ENCODE results near the gene RDH11.

Gene RDH11

GRCh38 chr14:67650151-67650550, 45.4 kb downstream of the RDH11 start:
- no peak for DNase-seq (ENCODE audit: low read depth, low spot score)

DNA sequence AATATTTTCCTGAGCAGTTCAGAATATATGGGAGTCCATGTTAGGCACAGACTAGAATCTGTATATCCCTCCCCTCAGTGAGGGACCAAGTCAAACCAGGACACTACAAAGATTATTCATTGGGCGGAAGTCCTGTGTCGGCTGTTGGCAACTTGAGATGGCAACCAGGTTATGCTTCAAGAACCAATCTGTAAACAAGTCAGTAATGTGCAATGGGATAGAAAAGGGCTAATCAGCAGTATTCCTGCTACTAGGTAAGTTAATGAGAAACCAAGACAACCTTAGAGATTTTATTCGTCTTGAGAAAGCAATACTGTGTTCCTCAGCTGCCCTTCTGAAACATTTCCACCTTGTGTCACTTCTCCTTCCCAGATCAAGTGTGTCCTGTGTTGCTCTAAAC, 49.4 kb downstream of the RDH11 start:
- no peak for DNase-seq (ENCODE audit: low read depth, low spot score)

GRCh38 chr14:67645414-67645813, 50.1 kb downstream of the RDH11 start:
- no peak for DNase-seq (ENCODE audit: low read depth, low spot score)

DNA sequence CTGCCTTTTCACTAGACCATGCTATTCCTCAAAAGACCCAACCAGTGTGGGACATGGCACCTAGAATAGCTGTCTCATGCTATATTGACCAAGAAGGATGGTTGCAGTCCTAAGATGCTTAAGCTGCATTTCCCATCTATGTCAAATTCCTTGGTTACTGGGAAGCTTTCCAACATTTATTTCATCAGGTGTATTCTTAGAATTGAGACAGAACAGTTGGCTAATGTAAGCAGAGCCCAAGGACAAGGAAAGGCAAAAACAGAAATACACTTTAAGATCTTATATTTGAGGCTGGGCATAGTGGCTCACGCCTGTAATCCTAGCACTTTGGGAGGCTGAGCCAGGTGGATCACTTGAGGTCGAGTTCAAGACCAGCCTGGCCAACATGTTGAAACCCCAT, 51.1 kb downstream of the RDH11 start:
- DNase-seq (ENCODE audit: low read depth, low spot score) = no peak

GRCh38 chr14:67643713-67644112, 51.9 kb downstream of the RDH11 start:
- DNase-seq (ENCODE audit: low read depth, low spot score) = no peak

DNA sequence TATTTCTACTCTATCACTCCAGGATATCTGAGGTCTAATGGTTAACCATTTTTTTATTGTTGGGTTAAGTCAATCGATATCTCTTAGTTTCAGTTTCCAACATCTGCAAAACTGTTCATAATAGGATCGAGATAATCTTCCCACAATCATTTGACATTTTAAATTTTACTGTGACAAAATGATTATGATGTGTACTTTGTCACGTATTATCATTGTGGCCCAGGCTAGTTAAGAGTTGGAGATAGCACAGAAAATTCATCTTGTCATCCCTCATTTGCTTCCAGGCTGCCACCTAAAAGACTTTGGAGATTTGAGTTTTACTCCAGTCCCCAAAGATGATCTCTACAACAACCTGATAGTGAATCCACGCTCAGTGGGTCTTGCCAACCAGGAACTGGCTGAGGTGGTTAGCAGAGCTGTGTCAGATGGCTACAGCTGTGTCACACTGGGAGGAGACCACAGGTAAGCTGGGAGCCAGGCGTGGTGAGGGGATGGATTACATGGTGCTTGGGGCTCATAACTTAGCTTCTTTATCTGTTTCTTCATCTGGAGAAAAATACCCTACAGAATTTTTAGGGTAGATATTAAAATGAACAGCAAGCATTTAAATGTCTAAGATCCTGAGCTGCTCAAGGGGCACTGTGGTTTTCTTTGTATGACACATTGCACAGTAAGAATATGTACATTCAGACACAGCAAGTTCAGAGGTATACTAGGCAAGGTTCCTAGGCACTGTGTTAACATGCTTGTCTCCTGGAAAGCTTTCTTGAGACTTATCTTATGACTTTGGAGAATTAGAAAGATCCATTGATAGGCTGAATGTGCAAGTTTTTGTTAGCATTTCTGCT, 53.4 kb downstream of the RDH11 start:
- no peak for DNase-seq (ENCODE audit: low read depth, low spot score)

DNA sequence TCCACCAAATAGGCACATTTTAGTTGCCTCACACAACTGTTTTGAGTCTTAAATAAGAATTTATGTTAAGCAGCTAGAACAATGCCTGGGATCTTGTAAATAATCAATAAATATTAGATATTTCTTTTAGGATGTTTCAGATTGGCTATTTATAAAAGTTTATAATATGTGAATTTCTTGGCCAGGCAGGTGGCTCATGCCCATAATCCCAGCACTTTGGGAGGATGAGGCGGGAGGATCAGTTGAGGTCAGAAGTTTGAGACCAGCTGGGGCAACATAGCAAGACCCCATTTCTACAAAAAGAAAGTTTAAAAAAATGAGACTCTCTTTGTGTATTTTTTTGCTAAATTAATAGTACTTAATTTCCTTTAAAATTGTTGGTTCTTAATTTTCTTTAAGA, 54.1 kb downstream of the RDH11 start:
- no peak for DNase-seq (ENCODE audit: low read depth, low spot score)

DNA sequence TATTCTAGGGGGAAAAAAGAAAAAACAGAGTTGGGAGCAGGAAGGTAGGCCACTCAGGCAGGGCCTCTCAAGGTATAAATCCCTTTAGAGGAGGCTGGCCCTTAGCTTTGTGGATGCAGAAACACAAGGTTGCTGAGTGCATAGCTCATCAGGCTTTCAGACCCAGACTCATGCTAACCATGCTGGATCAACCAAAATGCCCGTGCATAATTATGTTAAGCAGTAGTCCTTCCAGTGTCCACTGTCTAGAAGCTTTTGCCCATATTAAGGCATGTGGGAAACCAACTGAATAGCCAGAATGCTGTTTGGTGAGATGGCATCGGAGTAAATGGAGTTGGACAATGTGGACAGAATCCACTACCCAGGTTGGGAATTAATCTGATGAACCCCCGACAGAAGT, 56.9 kb downstream of the RDH11 start:
- DNase-seq (ENCODE audit: low read depth, low spot score) = no peak

GRCh38 chr14:67636361-67636919, 59.1 kb downstream of the RDH11 start:
- DNase-seq (ENCODE audit: low read depth, low spot score) = no peak

DNA sequence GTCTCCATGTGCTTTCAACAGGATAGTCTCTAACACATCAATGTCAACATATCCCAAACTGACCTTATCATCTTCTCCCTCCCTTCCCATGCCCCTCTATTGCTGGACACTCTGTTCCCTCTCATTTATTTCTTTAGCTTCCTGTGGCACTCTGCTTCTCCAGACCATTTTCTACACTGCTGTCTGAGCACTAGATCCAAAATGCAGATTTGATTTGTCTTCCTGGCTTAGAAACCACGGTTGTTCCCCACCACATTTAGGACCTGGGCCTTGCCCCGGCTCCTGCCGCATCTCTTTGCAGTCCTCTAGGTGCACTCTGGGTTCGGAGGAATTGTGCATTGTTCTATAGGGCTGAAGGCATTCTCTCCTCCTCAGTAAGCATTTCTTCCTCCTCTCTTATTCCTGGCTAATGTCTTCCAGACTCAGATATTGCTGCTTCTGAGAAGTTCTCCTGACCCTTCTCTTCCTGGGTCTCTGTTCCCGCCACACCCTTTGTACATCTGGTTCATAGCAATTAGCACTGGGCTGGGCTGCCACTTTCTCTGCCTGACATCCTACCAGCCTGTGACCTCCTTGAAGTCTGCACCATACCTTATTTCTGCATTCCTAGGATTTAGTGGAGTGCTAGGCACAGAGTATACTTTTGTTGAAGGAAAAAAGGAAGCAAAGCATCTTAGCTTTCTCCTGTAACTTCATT, 62.0 kb downstream of the RDH11 start:
- no peak for DNase-seq (ENCODE audit: low read depth, low spot score)

DNA sequence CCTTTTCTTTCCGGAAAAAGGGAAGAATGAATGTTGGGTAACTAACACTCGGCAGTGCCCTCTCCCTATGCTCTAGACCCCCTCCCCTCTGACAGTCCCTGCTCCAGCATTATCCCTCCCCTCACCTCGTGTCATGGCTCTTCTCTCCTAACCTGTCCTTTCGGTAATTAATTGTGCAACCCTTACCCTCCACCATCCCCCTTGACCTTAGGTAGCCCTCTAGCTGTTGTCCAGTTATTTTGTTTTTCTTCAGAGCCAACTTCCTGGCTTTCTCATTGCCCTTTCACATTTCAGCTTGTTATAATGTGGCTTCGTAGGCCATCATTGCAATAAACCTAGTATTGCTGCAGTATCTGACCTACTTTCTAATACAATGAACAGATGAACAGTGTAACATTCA, 64.6 kb downstream of the RDH11 start:
- DNase-seq (ENCODE audit: low read depth, low spot score) = no peak

DNA sequence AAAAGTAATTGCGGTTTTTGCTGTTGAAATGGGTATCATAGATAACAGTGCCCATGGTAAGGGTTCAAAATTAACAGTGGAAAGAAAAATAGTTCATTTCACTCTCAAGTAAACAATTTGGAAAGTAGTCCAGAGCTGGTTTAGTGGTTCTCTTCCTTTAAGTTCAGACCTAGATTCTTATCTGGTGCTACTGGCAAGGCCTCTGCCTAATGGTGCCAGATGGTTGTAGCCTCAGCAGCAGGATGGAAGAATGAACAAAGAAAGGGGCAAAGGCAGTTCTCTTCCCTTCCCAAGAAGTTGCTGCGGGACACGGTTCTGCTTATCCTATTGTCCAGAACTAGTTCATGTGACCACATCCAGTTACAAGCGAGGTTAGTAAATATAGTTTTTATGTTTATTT, 65.4 kb downstream of the RDH11 start:
- DNase-seq (ENCODE audit: low read depth, low spot score) = no peak

- no peak for DNase-seq (ENCODE audit: low read depth, low spot score)
Measured at GRCh38 chr14:67627519-67627918, 68.0 kb downstream of the RDH11 start.

All from smooth muscle cell of the brain vasculature (primary cell).